Stimulated activated CD8-positive, alpha-beta memory T cell treated with anti-CD3 and anti-CD28 coated beads, Interleukin-12 subunit alpha, Interleukin-12 subunit beta, amount 100 ng/mL, for 24 hours (primary cell): Measurements from ENCODE around the gene XPO1.
A peak's percentile ranks its signal among the peaks of the same experiment; 100 is the strongest.
"Not testable (repeated sequence)": the region's sequence is repeated elsewhere in the genome, so short reads cannot be mapped to it uniquely, and the experiment has no call there.

Source experiments
- DNase-seq: peaks from one replicate; pipeline ENCODE4 v3.0.0-alpha.2; 2020; ENCODE audit errors: extremely low read depth

The XPO1 gene

GRCh38 chr2:61538200-61538919, at the start of gene XPO1:
Gene XPO1 (minus strand): TSS chr2:61538356. CDS start chr2:61533897, 4,459 bp downstream.
- DNase-seq: peak; percentile 99

- not testable (repeated sequence) for DNase-seq
These were observed 48.8 kb upstream of the XPO1 start for GRCh38 chr2:61586928-61587327.

GRCh38 chr2:61585383-61585782, 47.2 kb upstream of the XPO1 start:
- DNase-seq: no peak

- DNase-seq: not testable (repeated sequence)
These were observed 46.2 kb upstream of the XPO1 start for GRCh38 chr2:61584368-61584767.

GRCh38 chr2:61582165-61582564, 44.0 kb upstream of the XPO1 start:
- no peak for DNase-seq

- DNase-seq: no peak
These were observed 43.6 kb upstream of the XPO1 start for GRCh38 chr2:61581716-61582115.

- DNase-seq: no peak
These were observed 37.3 kb upstream of the XPO1 start for GRCh38 chr2:61575447-61575859.

GRCh38 chr2:61566566-61566965, 28.4 kb upstream of the XPO1 start:
- DNase-seq: no peak

- no peak for DNase-seq
These were observed 24.5 kb upstream of the XPO1 start for GRCh38 chr2:61562615-61563014.

GRCh38 chr2:61558160-61558559, 20.0 kb upstream of the XPO1 start:
- DNase-seq: no peak

GRCh38 chr2:61557381-61557780, 19.2 kb upstream of the XPO1 start:
- no peak for DNase-seq

- DNase-seq: no peak
These were observed 16.4 kb upstream of the XPO1 start for GRCh38 chr2:61554604-61555003.

GRCh38 chr2:61550375-61551209, 12.4 kb upstream of the XPO1 start:
- no peak for DNase-seq

GRCh38 chr2:61549546-61549945, 11.4 kb upstream of the XPO1 start:
- no peak for DNase-seq

GRCh38 chr2:61543062-61543461, 4.9 kb upstream of the XPO1 start:
- no peak for DNase-seq

GRCh38 chr2:61540167-61540566, 2.0 kb upstream of the XPO1 start:
- not testable (repeated sequence) for DNase-seq

GRCh38 chr2:61538920-61539520, 864 bp upstream of the XPO1 start:
- DNase-seq: peak; percentile 3

- no peak for DNase-seq
These were observed 281 bp downstream of the XPO1 start for GRCh38 chr2:61537950-61538199.

- DNase-seq: no peak
These were observed 743 bp downstream of the XPO1 start for GRCh38 chr2:61537277-61537949.

GRCh38 chr2:61536572-61537276, 1.4 kb downstream of the XPO1 start:
- DNase-seq: peak; percentile 71

GRCh38 chr2:61536180-61536571, 2.0 kb downstream of the XPO1 start:
- DNase-seq: no peak

GRCh38 chr2:61535449-61535848, 2.7 kb downstream of the XPO1 start:
- DNase-seq: no peak
